NCI-H1092 treated with DMSO at 0.1 percent for 48 hours (cell line): Measurements from ENCODE around the gene OMP.

Experiments
- DNase-seq: peaks from one replicate; lab custom pipeline; 2025; lab: John Stamatoyannopoulos, UW

OMP gene

GRCh38 chr11:77124041-77124440 is 21.4 kb downstream of the OMP start:
- no peak for DNase-seq

GRCh38 chr11:77124488-77124887 is 21.8 kb downstream of the OMP start:
- no peak for DNase-seq

- no peak for DNase-seq
Observed at GRCh38 chr11:77125191-77125590, 22.6 kb downstream of the OMP start.

GRCh38 chr11:77125695-77126094 is 23.1 kb downstream of the OMP start:
- no peak for DNase-seq

GRCh38 chr11:77126156-77126775 is 23.6 kb downstream of the OMP start:
- no peak for DNase-seq

- no peak for DNase-seq
Observed at GRCh38 chr11:77126861-77127234, 24.2 kb downstream of the OMP start.

- DNase-seq = peak; percentile 89
Observed at GRCh38 chr11:77127235-77127911, 24.7 kb downstream of the OMP start.

- DNase-seq = peak; percentile 70
Observed at GRCh38 chr11:77127920-77128691, 25.5 kb downstream of the OMP start, which contains the start of gene MYO7A. TSS of gene MYO7A (plus strand) at chr11:77128246. CDS start at chr11:77130635, 2,389 bp downstream.

GRCh38 chr11:77129069-77129841 is 26.6 kb downstream of the OMP start:
- DNase-seq = no peak

GRCh38 chr11:77129842-77130756 is 27.5 kb downstream of the OMP start:
- DNase-seq = no peak

GRCh38 chr11:77130763-77131513 is 28.3 kb downstream of the OMP start:
- no peak for DNase-seq

GRCh38 chr11:77131560-77131959 is 28.9 kb downstream of the OMP start:
- no peak for DNase-seq

GRCh38 chr11:77135069-77135468 is 32.4 kb downstream of the OMP start:
- no peak for DNase-seq

- no peak for DNase-seq
Observed at GRCh38 chr11:77136074-77136473, 33.4 kb downstream of the OMP start.

GRCh38 chr11:77136784-77137420 is 34.3 kb downstream of the OMP start:
- DNase-seq = no peak

- no peak for DNase-seq
Observed at GRCh38 chr11:77137421-77137820, 34.8 kb downstream of the OMP start.

- no peak for DNase-seq
Observed at GRCh38 chr11:77138106-77138649, 35.5 kb downstream of the OMP start.

GRCh38 chr11:77139201-77139600 is 36.6 kb downstream of the OMP start:
- DNase-seq = no peak

GRCh38 chr11:77140231-77140851 is 37.7 kb downstream of the OMP start:
- no peak for DNase-seq
